GDM1 (cell line): ENCODE data around the gene KRT17.
"Not testable (repeated sequence)": the region's sequence is repeated elsewhere in the genome, so short reads cannot be mapped to it uniquely, and the experiment has no call there.

Source experiments
- DNase-seq: peaks from one replicate; lab custom pipeline; 2025; lab: John Stamatoyannopoulos, UW

Gene KRT17

GRCh38 chr17:41619927-41620582, 4.3 kb downstream of the KRT17 start:
- not testable (repeated sequence) for DNase-seq

GRCh38 chr17:41619036-41619926, 5.1 kb downstream of the KRT17 start:
- DNase-seq, result no peak

GRCh38 chr17:41618341-41619035, 5.9 kb downstream of the KRT17 start:
- no peak for DNase-seq

GRCh38 chr17:41617698-41618097, 6.7 kb downstream of the KRT17 start:
- DNase-seq, result no peak

DNA sequence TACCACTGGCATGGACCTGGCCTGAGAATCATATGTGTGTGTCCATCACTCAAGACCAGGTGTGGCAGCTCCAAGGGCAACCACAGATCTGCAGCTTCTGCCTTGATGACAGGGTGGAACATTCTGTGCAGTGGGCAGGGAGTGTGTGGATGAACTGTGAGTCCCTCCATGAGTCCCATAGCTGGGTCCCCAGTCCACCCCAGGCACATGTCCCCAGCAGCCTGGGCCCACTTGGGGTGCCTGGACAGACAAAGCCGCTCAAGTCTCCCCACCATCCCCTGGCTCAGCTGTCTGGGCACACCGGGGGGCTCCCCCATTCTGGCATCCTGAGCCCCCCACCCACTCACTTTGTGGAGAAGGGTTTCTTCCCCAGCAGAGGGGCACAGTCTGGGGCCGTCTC, 7.2 kb downstream of the KRT17 start:
- no peak for DNase-seq

- DNase-seq, result not testable (repeated sequence)
Measured at GRCh38 chr17:41616486-41616885, 7.9 kb downstream of the KRT17 start.

GRCh38 chr17:41615454-41615853, 8.9 kb downstream of the KRT17 start:
- DNase-seq, result no peak

DNA sequence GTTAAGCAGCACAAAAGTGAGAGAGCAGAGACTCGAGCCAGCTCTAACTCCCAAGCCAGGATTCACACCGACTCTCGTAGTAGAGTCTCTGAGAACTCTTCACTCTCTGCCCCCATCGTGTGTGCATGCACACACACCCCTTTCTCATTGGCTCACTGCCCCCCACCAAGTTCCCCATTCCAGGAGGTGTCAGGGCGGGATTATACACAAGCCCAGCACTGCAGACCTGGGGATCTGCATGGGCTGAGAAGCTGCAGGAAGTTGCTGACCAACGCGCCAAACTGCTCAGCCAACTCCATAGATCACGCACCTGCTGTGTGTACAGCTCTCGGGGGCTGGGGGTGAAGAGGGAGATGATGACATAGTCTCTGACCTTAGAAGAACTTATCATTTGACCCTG, 9.6 kb downstream of the KRT17 start:
- DNase-seq, result not testable (repeated sequence)

DNA sequence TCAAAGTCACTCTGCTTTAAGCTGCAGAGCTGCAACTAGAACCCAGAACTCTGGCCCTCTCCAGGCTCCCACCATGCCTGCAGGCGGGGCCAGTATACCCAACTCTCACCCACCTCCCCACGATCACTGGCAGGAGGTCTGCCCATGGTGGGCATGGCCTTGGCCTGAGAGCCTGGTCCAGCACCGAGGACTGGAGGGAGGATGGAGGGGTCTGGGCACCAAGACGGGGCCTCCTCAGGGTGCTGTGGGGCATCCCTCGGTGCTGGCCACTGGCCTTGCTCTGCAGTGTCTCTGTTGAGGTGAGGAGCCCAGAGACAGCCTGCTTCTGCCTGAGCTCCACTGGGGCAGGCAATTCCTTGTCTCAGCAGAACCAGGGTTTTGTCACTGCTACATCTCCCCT, 10.3 kb downstream of the KRT17 start:
- no peak for DNase-seq

DNA sequence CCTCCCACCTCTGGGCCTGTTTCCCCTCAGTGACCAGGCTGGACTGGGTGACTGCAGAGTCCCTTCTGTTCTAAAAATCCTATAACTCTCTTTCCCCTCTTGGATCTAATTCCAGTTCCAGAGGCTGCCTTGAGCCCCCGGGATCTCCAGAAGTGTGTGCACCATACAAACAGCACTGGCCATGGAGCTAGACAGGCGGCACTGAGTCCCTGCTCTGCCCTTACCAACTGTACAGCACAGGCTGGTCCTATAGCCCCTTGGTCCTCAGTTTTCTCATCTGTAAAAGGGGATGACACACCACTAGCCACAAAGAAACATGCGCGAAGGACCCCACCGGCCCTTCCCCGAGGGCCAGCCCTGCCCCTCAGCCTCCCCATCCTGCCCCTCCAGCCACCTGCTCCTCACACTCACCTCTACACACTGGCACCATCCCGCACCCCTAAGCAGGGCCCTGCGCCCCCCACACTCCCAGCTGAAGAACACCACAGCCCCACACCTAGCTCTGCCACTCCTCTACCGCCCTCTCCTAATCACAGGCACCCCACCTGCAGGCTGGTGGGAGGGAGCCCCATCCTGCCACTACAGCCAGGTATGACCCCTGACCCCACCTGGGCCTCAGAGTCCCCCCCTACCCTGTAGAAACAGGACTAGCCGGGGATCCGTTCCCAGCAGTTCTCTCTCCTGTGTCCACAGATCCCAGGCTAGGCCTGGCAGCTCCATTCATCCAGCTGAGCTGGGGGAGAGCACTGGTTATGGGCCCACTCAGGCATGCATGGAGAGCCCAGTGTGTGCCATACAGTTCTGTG, 10.9 kb downstream of the KRT17 start:
- no peak for DNase-seq

GRCh38 chr17:41612376-41613160, 11.8 kb downstream of the KRT17 start, which contains the start of gene KRT16:
Gene KRT16 (minus strand): TSS chr17:41612767. CDS start chr17:41612688, 79 bp downstream.
- not testable (repeated sequence) for DNase-seq

DNA sequence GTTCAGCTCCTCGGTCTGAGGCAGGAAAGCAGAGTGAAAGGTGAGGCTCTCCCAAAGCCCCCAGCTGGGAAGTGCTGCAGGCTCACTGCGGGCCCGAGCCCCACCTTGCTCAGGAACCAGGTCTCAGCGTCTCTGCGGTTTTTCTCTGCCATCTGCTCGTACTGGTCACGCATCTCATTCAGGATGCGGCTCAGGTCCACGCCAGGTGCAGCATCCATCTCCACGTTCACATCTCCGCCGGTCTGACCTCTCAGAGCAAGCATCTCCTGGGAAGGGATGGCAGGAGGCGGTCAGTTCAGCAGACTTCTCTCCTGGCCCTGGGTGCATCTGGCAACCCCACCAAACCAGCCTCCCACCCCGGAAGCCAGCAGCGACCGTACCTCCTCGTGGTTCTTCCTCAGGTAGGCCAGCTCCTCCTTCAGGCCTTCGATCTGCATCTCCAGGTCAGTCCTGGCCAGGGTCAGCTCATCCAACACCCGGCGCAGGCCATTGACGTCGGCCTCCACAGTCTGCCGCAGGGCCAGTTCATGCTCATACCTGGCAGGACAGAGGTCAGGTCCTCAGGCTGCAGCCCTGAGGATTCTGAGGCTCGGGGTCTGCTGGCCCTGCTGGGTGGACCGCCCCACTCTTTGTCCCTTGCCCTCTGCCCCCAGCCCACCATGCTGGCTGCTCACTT, 13.3 kb downstream of the KRT17 start:
- no peak for DNase-seq

- not testable (repeated sequence) for DNase-seq
Measured at GRCh38 chr17:41610061-41610517, 14.3 kb downstream of the KRT17 start.

GRCh38 chr17:41606930-41607329, 17.4 kb downstream of the KRT17 start:
- not testable (repeated sequence) for DNase-seq

- DNase-seq, result no peak
Measured at GRCh38 chr17:41602524-41602923, 21.9 kb downstream of the KRT17 start.

DNA sequence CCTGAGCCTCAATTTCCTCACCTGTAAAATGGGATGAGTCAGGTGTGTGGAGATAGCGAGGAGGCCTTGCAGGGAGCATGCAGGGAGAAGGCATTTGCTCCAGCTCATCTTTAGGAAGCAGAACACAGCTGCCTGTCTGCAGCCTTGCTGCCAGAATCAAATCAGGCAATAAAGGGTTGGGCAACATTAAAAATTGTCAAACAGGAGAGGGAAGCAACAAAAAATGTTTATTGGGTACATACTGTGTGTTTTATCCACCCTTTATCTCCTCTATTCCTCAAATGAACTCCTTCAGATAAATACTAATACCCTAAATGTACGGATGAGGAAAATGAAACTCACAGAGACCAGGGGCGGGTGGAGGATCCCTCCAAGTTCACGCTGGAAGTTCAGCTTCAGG, 24.1 kb downstream of the KRT17 start:
- no peak for DNase-seq

- DNase-seq, result no peak
Measured at GRCh38 chr17:41599680-41600079, 24.7 kb downstream of the KRT17 start.

DNA sequence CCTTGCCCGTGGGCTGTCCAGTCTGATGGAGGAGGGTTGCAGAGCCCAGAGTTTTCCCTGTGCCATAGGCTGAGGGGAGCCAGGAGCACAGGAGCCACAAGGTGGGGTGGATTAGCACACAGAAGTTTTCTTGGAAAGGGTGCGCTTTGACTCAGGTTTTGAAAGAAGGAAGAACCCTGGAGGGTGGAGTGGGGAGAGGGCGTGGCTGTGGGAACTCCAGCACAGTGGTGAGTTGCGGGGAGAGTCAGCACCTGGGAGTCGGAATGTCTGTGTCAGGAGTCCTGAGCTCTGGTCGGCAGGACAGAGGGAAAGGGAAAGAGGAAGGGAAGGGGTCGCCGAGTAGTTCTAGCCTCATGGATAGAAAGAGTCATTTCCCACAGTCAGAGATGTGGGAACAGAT, 28.8 kb downstream of the KRT17 start:
- no peak for DNase-seq

DNA sequence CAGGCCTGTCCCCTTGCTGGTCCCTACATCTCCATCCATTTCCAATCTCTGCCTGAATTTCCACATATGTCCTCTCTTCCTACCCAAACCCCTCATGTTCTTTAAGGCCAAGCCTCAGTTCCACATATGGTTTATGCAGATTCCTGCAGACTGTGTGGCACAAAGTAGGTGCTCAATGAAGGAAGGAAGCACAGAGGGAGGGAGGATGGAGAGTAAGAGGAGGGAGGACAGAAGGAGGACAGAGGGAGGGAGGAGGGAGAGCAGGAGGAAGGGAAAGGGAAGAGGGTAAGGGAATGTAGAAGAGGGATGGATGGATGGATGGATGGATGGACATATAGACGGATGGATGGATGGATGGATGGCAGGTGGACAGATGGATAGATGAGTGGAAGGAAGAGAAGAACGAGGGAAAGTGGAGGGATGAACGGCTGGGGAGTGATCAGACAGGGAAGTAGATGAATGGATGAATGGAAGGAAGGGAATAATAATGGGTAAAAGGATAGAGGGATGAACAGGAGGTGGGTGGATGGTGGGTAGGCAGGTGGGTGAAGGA, 29.9 kb downstream of the KRT17 start:
- no peak for DNase-seq
